Vagina (tissue), 2 donors: ENCODE measurements around the gene ADAMTSL3.

Experiments used
- POLR2A ChIP-seq, 2 donors: fragments of 450-650 bp; IDR thresholded peaks; one replicate each; pipeline ENCODE4 v1.6.1; 2017; ENCODE audit warnings: antibody characterized with exemption in 2 of 2, mild to moderate bottlenecking in 2 of 2, moderate library complexity in 2 of 2
- POLR2AphosphoS5 ChIP-seq, 2 donors: sonication (generic); formaldehyde crosslinking; IDR thresholded peaks; one replicate each; pipeline ENCODE4 v1.9.0; 2017; ENCODE audit warnings: antibody characterized with exemption in 2 of 2, mild to moderate bottlenecking in 2 of 2, low read depth in 1 of 2; ENCODE audit not compliant: insufficient read depth in 1 of 2
- TF ChIP-seq, protein P1 (sequence below), 3 experiments: fragments of 450-650 bp in 2 of 3; fragments of 200-600 bp in 1 of 3; sonication (generic) in 1 of 3; IDR thresholded peaks; one replicate each; pipeline ENCODE4 v1.5.1; 2017 to 2019; ENCODE audit warnings: antibody characterized with exemption in 3 of 3, mild to moderate bottlenecking in 2 of 3, moderate library complexity in 2 of 3

DNA sequence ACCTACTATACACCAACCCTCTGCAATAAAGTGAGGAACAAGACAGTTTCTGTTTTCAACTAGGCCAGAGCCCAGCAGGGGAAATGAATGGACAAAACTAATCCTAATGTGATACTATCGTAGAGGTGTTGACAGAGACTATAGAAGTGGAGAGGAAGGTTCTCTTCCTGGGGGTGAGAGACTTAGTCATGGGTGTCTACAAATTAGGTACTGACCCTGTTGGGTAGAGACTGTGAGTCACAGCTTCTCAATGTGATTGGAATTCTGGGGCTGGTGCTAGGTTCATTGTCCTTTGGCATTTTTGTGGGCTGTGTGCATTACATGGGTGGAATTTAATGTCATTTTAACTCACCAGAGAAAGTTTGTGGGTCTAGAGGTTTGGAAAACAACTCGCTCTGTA, 79.3 kb downstream of the ADAMTSL3 start:
- TF ChIP-seq POLR2A (IDR thresholded peaks at IDR 0.05) = no peak
- TF ChIP-seq, protein P1, sequence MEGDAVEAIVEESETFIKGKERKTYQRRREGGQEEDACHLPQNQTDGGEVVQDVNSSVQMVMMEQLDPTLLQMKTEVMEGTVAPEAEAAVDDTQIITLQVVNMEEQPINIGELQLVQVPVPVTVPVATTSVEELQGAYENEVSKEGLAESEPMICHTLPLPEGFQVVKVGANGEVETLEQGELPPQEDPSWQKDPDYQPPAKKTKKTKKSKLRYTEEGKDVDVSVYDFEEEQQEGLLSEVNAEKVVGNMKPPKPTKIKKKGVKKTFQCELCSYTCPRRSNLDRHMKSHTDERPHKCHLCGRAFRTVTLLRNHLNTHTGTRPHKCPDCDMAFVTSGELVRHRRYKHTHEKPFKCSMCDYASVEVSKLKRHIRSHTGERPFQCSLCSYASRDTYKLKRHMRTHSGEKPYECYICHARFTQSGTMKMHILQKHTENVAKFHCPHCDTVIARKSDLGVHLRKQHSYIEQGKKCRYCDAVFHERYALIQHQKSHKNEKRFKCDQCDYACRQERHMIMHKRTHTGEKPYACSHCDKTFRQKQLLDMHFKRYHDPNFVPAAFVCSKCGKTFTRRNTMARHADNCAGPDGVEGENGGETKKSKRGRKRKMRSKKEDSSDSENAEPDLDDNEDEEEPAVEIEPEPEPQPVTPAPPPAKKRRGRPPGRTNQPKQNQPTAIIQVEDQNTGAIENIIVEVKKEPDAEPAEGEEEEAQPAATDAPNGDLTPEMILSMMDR (IDR thresholded peaks at IDR 0.05) = no peak
- TF ChIP-seq POLR2AphosphoS5 (IDR thresholded peaks at IDR 0.05; ENCODE audit: insufficient read depth in 1 of 2, low read depth in 1 of 2) = no peak
